Measurements from ENCODE around the gene IDH3G. TPM values are rescaled to one million over a fixed set of nuclear protein-coding genes. Genes with fewer than 3 reads are reported as not detected.

The IDH3G gene
- total RNA-seq, 1 donor from 2014 or later, result 92.7 TPM

GRCh38 chrX:153773741-153774575 lies 20.2 kb downstream of the IDH3G start:
- DNase-seq (ENCODE audit: low read depth), result no peak

GRCh38 chrX:153773218-153773611 lies 21.0 kb downstream of the IDH3G start:
- no peak for DNase-seq (ENCODE audit: low read depth)

- DNase-seq (ENCODE audit: low read depth), result no peak
These were observed 21.6 kb downstream of the IDH3G start for GRCh38 chrX:153772316-153773217.

- DNase-seq (ENCODE audit: low read depth), result no peak
These were observed 22.5 kb downstream of the IDH3G start for GRCh38 chrX:153771415-153772315.

GRCh38 chrX:153770601-153771414 lies 23.4 kb downstream of the IDH3G start:
- DNase-seq (ENCODE audit: low read depth), result no peak

GRCh38 chrX:153769865-153770600 lies 24.1 kb downstream of the IDH3G start:
- DNase-seq (ENCODE audit: low read depth), result no peak

GRCh38 chrX:153769158-153769864 lies 24.9 kb downstream of the IDH3G start:
- DNase-seq (ENCODE audit: low read depth), result no peak

- no peak for DNase-seq (ENCODE audit: low read depth)
These were observed 25.6 kb downstream of the IDH3G start for GRCh38 chrX:153768311-153769157.

GRCh38 chrX:153767674-153768055 lies 26.5 kb downstream of the IDH3G start:
- DNase-seq (ENCODE audit: low read depth), result no peak

GRCh38 chrX:153766871-153767673 lies 27.1 kb downstream of the IDH3G start:
- peak; percentile 41 for DNase-seq (ENCODE audit: low read depth)

- peak; percentile 36 for DNase-seq (ENCODE audit: low read depth)
These were observed 27.9 kb downstream of the IDH3G start for GRCh38 chrX:153766098-153766817.

GRCh38 chrX:153765138-153766079 lies 28.8 kb downstream of the IDH3G start:
- DNase-seq (ENCODE audit: low read depth), result peak; percentile 41

- DNase-seq (ENCODE audit: low read depth), result no peak
These were observed 29.4 kb downstream of the IDH3G start for GRCh38 chrX:153764786-153765137.

- DNase-seq (ENCODE audit: low read depth), result peak; percentile 77
These were observed 30.0 kb downstream of the IDH3G start, which contains the start of gene PLXNB3 for GRCh38 chrX:153763989-153764755. Gene PLXNB3, plus strand, starts transcription at chrX:153764249. Its CDS starts 1,287 bp downstream, at chrX:153765536.

All from myocyte (in vitro differentiated cells).